HCEC 1CT (cell line): ENCODE data around the gene TAF1D.
"Not testable (repeated sequence)": the region's sequence is repeated elsewhere in the genome, so short reads cannot be mapped to it uniquely, and the experiment has no call there.

Experiments
- DNase-seq: peaks from one replicate; pipeline ENCODE4 v3.0.0-alpha.2; 2017

TAF1D gene

GRCh38 chr11:93741094-93741881 is at the start of gene TAF1D, which contains the start of gene C11orf54:
Gene TAF1D, minus strand, starts transcription at chr11:93741495. Its CDS starts 2,191 bp downstream, at chr11:93739304.
Gene C11orf54, plus strand, starts transcription at chr11:93741672. Its CDS starts 5,722 bp downstream, at chr11:93747394.
- DNase-seq, result peak; percentile 98

GRCh38 chr11:93784935-93785360 is 43.7 kb upstream of the TAF1D start:
- DNase-seq, result peak; percentile 4

GRCh38 chr11:93784145-93784934 is 43.0 kb upstream of the TAF1D start, which contains the start of gene MED17:
Gene MED17, plus strand, starts transcription at chr11:93784282. Its CDS starts 232 bp downstream, at chr11:93784514.
- peak; percentile 92 for DNase-seq

GRCh38 chr11:93783765-93784144 is 42.5 kb upstream of the TAF1D start:
- no peak for DNase-seq

GRCh38 chr11:93783362-93783761 is 42.1 kb upstream of the TAF1D start:
- no peak for DNase-seq

- DNase-seq, result no peak
Measured at GRCh38 chr11:93775289-93775688, 34.0 kb upstream of the TAF1D start.

GRCh38 chr11:93774560-93774959 is 33.3 kb upstream of the TAF1D start:
- DNase-seq, result not testable (repeated sequence)

GRCh38 chr11:93773601-93774200 is 32.4 kb upstream of the TAF1D start:
- no peak for DNase-seq

- no peak for DNase-seq
Measured at GRCh38 chr11:93773045-93773477, 31.8 kb upstream of the TAF1D start.

GRCh38 chr11:93772123-93772522 is 30.8 kb upstream of the TAF1D start:
- DNase-seq, result no peak

- no peak for DNase-seq
Measured at GRCh38 chr11:93770160-93770559, 28.9 kb upstream of the TAF1D start.

- no peak for DNase-seq
Measured at GRCh38 chr11:93767018-93767417, 25.7 kb upstream of the TAF1D start.

- no peak for DNase-seq
Measured at GRCh38 chr11:93766504-93766903, 25.2 kb upstream of the TAF1D start.

GRCh38 chr11:93765551-93765950 is 24.3 kb upstream of the TAF1D start:
- no peak for DNase-seq

GRCh38 chr11:93761910-93762309 is 20.6 kb upstream of the TAF1D start:
- DNase-seq, result no peak

- DNase-seq, result not testable (repeated sequence)
Measured at GRCh38 chr11:93759123-93759522, 17.8 kb upstream of the TAF1D start.

- DNase-seq, result no peak
Measured at GRCh38 chr11:93757924-93758865, 16.9 kb upstream of the TAF1D start.

GRCh38 chr11:93757301-93757700 is 16.0 kb upstream of the TAF1D start:
- no peak for DNase-seq

GRCh38 chr11:93756748-93757147 is 15.5 kb upstream of the TAF1D start:
- DNase-seq, result no peak

- no peak for DNase-seq
Measured at GRCh38 chr11:93753241-93753640, 11.9 kb upstream of the TAF1D start.

- no peak for DNase-seq
Measured at GRCh38 chr11:93751001-93751400, 9.7 kb upstream of the TAF1D start.

- no peak for DNase-seq
Measured at GRCh38 chr11:93747122-93747521, 5.8 kb upstream of the TAF1D start.
